NT2/D1 (cell line): ENCODE data around the gene CDON.

Source experiments
- SUZ12 ChIP-seq: IDR thresholded peaks from 2 replicates; pipeline ENCODE4 v1.6.1; 2011; ENCODE audit not compliant: insufficient read length, insufficient read depth; ENCODE audit errors: extremely low read depth
- YY1 ChIP-seq: IDR thresholded peaks from 2 replicates; pipeline ENCODE4 v1.6.1; 2011; ENCODE audit not compliant: insufficient read length, insufficient read depth
- ZNF274 ChIP-seq: IDR thresholded peaks from 2 replicates; pipeline ENCODE4 v1.6.1; 2011; ENCODE audit warnings: mild to moderate bottlenecking, low read depth, low read length

- no peak for TF ChIP-seq SUZ12
- no peak for TF ChIP-seq YY1
- no peak for TF ChIP-seq ZNF274
Measured at GRCh38 chr11:126082251-126083109, 19.8 kb upstream of the CDON start.
